ENCODE measurements around the gene GBA3.

GBA3 gene

DNA sequence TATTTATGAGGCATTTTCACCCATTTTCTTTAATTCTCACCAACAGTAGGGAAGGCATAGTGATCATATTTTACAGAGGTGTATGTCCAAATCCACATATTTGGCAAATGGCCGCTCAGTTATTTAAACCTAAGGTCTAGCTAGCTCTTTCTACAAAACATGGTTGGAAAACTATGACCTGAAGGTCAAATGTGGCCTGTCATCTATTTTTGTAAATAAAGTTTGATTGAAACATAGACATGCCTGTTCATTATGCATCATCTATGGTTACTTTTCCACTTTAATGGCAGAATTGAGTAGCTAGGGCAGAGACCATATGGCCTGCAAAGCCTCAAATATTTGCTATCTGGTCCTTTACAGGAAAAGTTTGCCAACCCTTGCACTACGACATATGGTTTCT is 44.2 kb downstream of the GBA3 start:
- no peak overlapping the region for H3K4me3 ChIP-seq (ENCODE audit: low read length)
- no peak for DNase-seq (ENCODE audit: low read depth)
- TF ChIP-seq, protein P1, sequence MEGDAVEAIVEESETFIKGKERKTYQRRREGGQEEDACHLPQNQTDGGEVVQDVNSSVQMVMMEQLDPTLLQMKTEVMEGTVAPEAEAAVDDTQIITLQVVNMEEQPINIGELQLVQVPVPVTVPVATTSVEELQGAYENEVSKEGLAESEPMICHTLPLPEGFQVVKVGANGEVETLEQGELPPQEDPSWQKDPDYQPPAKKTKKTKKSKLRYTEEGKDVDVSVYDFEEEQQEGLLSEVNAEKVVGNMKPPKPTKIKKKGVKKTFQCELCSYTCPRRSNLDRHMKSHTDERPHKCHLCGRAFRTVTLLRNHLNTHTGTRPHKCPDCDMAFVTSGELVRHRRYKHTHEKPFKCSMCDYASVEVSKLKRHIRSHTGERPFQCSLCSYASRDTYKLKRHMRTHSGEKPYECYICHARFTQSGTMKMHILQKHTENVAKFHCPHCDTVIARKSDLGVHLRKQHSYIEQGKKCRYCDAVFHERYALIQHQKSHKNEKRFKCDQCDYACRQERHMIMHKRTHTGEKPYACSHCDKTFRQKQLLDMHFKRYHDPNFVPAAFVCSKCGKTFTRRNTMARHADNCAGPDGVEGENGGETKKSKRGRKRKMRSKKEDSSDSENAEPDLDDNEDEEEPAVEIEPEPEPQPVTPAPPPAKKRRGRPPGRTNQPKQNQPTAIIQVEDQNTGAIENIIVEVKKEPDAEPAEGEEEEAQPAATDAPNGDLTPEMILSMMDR (conservative IDR thresholded peaks at IDR 0.05; ENCODE audit: low read depth, low read length): no peak

- DNase-seq (ENCODE audit: low read depth): no peak
- H3K4me3 ChIP-seq (ENCODE audit: low read length): no peak overlapping the region
- TF ChIP-seq, protein P1 (conservative IDR thresholded peaks at IDR 0.05; ENCODE audit: low read depth, low read length): no peak
Measured at GRCh38 chr4:22739968-22740367, 47.2 kb downstream of the GBA3 start.

DNA sequence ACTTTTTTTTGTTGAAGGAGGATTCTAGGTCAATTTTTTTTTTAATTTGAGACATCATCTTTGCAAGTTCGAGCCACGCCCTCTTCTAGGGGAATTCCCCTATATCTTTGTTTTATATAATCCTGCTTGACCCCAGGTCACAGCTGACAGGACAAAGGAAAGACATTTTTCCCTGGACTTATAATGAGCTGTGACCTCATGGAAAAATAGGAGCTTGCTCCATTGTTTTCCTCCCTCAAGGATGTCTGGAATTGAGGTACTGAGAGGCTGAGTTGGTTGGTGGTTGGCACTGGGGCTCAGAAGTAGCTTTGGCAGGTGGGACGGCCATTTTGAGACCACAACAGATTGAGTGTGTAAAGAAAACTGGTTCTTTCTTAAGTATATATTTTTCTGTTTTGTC is 49.0 kb downstream of the GBA3 start:
- H3K4me3 ChIP-seq (ENCODE audit: low read length): no peak overlapping the region
- no peak for DNase-seq (ENCODE audit: low read depth)
- TF ChIP-seq, protein P1 (conservative IDR thresholded peaks at IDR 0.05; ENCODE audit: low read depth, low read length): no peak

DNA sequence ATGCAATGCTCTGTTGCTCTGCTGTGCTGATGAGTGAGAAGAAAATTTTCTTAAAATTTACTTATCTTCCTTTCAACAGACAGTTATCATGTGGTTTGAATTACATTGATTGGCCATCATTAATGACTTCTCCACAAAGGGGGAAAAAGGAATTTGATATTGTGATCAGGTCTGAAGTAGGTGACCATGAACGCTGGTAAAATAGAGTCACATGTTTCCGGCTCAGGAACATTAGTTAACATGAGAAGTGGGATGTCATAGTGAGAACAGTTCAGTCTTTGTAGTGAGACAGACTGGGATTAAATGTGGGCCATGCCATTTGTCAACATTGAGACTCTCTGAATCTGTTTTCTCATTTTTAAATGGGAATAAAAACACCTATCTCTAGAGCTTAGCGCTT is 50.6 kb downstream of the GBA3 start:
- no peak for DNase-seq (ENCODE audit: low read depth)
- TF ChIP-seq, protein P1 (conservative IDR thresholded peaks at IDR 0.05; ENCODE audit: low read depth, low read length): no peak
- no peak overlapping the region for H3K4me3 ChIP-seq (ENCODE audit: low read length)

- H3K4me3 ChIP-seq (ENCODE audit: low read length): no peak overlapping the region
- no peak for DNase-seq (ENCODE audit: low read depth)
- TF ChIP-seq, protein P1 (conservative IDR thresholded peaks at IDR 0.05; ENCODE audit: low read depth, low read length): no peak
Measured at GRCh38 chr4:22744478-22745062, 51.8 kb downstream of the GBA3 start.

DNA sequence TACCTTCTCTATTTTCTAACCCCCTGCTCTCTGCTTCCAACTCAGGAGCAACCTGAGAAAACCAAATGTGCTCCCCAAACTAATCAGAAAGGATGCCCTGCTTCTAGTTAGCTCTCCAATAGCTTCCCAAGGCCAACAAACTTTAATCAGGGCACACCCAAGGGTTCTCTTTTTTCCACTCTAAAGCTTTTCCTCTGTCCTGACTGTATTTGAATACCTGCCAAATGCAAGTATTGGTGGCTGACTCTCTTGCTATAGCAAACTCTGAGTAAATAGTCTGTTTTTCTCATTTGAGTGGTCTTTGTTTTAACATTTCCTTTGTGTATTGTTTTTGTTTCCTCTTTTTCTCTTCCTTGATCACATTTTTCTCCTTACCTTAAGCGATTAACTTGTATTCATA is 52.5 kb downstream of the GBA3 start:
- no peak for DNase-seq (ENCODE audit: low read depth)
- no peak overlapping the region for H3K4me3 ChIP-seq (ENCODE audit: low read length)
- TF ChIP-seq, protein P1 (conservative IDR thresholded peaks at IDR 0.05; ENCODE audit: low read depth, low read length): no peak

DNA sequence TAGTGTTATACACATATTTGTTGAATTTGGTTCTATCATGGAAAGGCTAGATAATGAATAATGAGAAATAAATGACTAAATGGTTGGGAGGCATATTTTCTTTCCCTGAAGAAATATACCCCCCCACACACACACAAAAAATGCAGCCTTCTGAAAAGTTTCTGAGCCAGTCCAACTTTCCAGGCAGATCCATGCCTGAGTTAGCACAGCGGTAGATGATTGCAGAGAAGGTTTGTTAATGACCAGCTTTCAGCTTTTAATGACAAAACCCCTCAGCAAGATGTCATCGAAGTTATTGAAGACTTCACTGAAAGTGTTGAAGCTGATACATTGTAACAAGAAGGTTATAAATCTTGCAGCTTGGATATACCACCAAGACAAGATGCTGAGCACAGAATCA is 61.4 kb downstream of the GBA3 start:
- no peak overlapping the region for H3K4me3 ChIP-seq (ENCODE audit: low read length)
- no peak for DNase-seq (ENCODE audit: low read depth)
- TF ChIP-seq, protein P1 (conservative IDR thresholded peaks at IDR 0.05; ENCODE audit: low read depth, low read length): no peak
